RWPE1 (cell line): ENCODE results near the gene ZNF662.
A peak's percentile ranks its signal among the peaks of the same experiment; 100 is the strongest.

Experiments
- CTCF ChIA-PET: fragments of 350-600 bp; sonication (Branson Sonifier 250); formaldehyde crosslinking; extraction: SDS; loops from one replicate; lab custom pipeline; 2021; lab: Yijun Ruan, JAX
- POLR2A ChIA-PET: fragments of 400-600 bp; formaldehyde crosslinking; extraction: SDS; loops from one replicate; lab custom pipeline; 2020; ENCODE audit warnings: antibody characterized with exemption; ENCODE audit not compliant: low non-redundant PET; lab: Yijun Ruan, JAX
- DNase-seq: peaks from one replicate; pipeline ENCODE4 v3.0.0; 2012; ENCODE audit warnings: low spot score
- H3K27ac ChIP-seq: fragments of 450-650 bp; 2 replicates; pipeline ENCODE4 v1.5.1; 2017
- CTCF ChIP-seq: fragments of 450-650 bp; conservative IDR thresholded peaks from 2 replicates; pipeline ENCODE4 v1.5.1; 2017; ENCODE audit warnings: low read depth, mild to moderate bottlenecking

Gene ZNF662

GRCh38 chr3:42926310-42926709, 20.4 kb downstream of the ZNF662 start:
- H3K27ac ChIP-seq, result no peak overlapping the region
- TF ChIP-seq CTCF, result no peak
- DNase-seq, result no peak
- CTCF ChIA-PET, result no interaction called here
- POLR2A ChIA-PET, result no interaction called here

- DNase-seq, result no peak
- ChIA-PET POLR2A (no interaction called here), CTCF (no interaction called here)
- no peak overlapping the region for H3K27ac ChIP-seq
- no peak for TF ChIP-seq CTCF
Measured at GRCh38 chr3:42934111-42934510, 28.2 kb downstream of the ZNF662 start.

GRCh38 chr3:42934910-42935309, 29.0 kb downstream of the ZNF662 start:
- H3K27ac ChIP-seq, result no peak overlapping the region
- POLR2A ChIA-PET, result no interaction called here
- CTCF ChIA-PET, result no interaction called here
- no peak for TF ChIP-seq CTCF
- DNase-seq, result no peak

- DNase-seq, result no peak
- POLR2A ChIA-PET, result no interaction called here
- CTCF ChIA-PET, result no interaction called here
- no peak overlapping the region for H3K27ac ChIP-seq
- TF ChIP-seq CTCF, result no peak
Measured at GRCh38 chr3:42935472-42935871, 29.5 kb downstream of the ZNF662 start.

- POLR2A ChIA-PET, result no interaction called here
- CTCF ChIA-PET, result interaction anchor here (0.7 kb wide), 1 partner anchor 12 kb away, joined by 3 read pairs; no protein-coding TSS in a partner anchor
- DNase-seq, result peak; percentile 79
- no peak for TF ChIP-seq CTCF
- H3K27ac ChIP-seq, result peak overlapping the region; percentile 55
Measured at GRCh38 chr3:42936157-42936981, 30.4 kb downstream of the ZNF662 start.

- POLR2A ChIA-PET, result no interaction called here
- H3K27ac ChIP-seq, result no peak overlapping the region
- CTCF ChIA-PET, result no interaction called here
- TF ChIP-seq CTCF, result no peak
- DNase-seq, result no peak
Measured at GRCh38 chr3:42937334-42937733, 31.4 kb downstream of the ZNF662 start.
